ENCODE results near the gene ANAPC2. TPM values are rescaled to one million over a fixed set of nuclear protein-coding genes. Genes with fewer than 3 reads are reported as not detected.
A peak's percentile ranks its signal among the peaks of the same experiment; 100 is the strongest.

The ANAPC2 gene
- total RNA-seq, 2 experiments from 2014 or later, result 34.8 to 90.4 TPM

GRCh38 chr9:137221506-137222111 is 33.2 kb upstream of the ANAPC2 start:
- peak overlapping the region; percentile 30 for H3K4me3 ChIP-seq (ENCODE audit: low read depth, low read length, poor library complexity, severe bottlenecking)
- no peak for DNase-seq (ENCODE audit: low spot score)
- H4K20me1 ChIP-seq (ENCODE audit: insufficient read depth, low read length), result no peaks in the 10 kb centered on the region
- H2AFZ ChIP-seq (ENCODE audit: low read length), result no peak overlapping the region
- no peak overlapping the region for H3K27ac ChIP-seq (ENCODE audit: low read depth, low read length, poor library complexity, severe bottlenecking)
- ChIA-PET CTCF (ENCODE audit: unreplicated experiment) (no interaction called here), POLR2A (no interaction called here)
- intact Hi-C loops (cut with micrococcal nuclease; ENCODE audit: unreplicated experiment), result loop anchor here (2.0 kb wide), 2 partner anchors 21 to 33 kb away; partner anchors contain the start of genes ANAPC2, SSNA1 and TPRN
- no peaks in the 10 kb centered on the region for H3K9me2 ChIP-seq (ENCODE audit: insufficient read depth, low read length)
- TF ChIP-seq EZH2phosphoT487 (IDR thresholded peaks at IDR 0.05; ENCODE audit: borderline replicate concordance, low read depth, low read length), result no peak
- TF ChIP-seq CTCF (conservative IDR thresholded peaks at IDR 0.05; ENCODE audit: low read length), result no peak
- H3K79me2 ChIP-seq (ENCODE audit: insufficient read depth, low read depth, low read length), result no peaks in the 10 kb centered on the region
- H3K4me1 ChIP-seq (ENCODE audit: insufficient read depth, low read length, poor library complexity, severe bottlenecking), result peaks cover 23% of the 10 kb centered on the region
- H3K4me2 ChIP-seq (ENCODE audit: low read length), result peak overlapping the region; percentile 55
- BruUV-seq (replicated peaks), result no TSS peak
- peaks cover 21% of the 10 kb centered on the region; the same call in 1 of the 2 replicates for H3K36me3 ChIP-seq (ENCODE audit: insufficient read depth, low read length)
- H3K9me3 ChIP-seq (ENCODE audit: low read length), result no peaks in the 10 kb centered on the region

GRCh38 chr9:137221095-137221505 is 32.7 kb upstream of the ANAPC2 start:
- DNase-seq (ENCODE audit: low spot score), result no peak
- Histone ChIP-seq H2AFZ (ENCODE audit: low read length) (no peak overlapping the region), H3K27ac (ENCODE audit: low read depth, low read length, poor library complexity, severe bottlenecking) (no peak overlapping the region), H3K9me2 (ENCODE audit: insufficient read depth, low read length) (no peaks in the 10 kb centered on the region), H3K79me2 (ENCODE audit: insufficient read depth, low read depth, low read length) (no peaks in the 10 kb centered on the region), H3K4me3 (ENCODE audit: low read depth, low read length, poor library complexity, severe bottlenecking) (no peak overlapping the region), H4K20me1 (ENCODE audit: insufficient read depth, low read length) (no peaks in the 10 kb centered on the region), H3K9me3 (ENCODE audit: low read length) (no peaks in the 10 kb centered on the region), H3K36me3 (ENCODE audit: insufficient read depth, low read length) (peaks cover 26% of the 10 kb centered on the region; the same call in 1 of the 2 replicates), H3K4me2 (ENCODE audit: low read length) (no peak overlapping the region), H3K4me1 (ENCODE audit: insufficient read depth, low read length, poor library complexity, severe bottlenecking) (peaks cover 23% of the 10 kb centered on the region)
- ChIA-PET CTCF (ENCODE audit: unreplicated experiment) (interaction anchor here (0.5 kb wide), 1 partner anchor 53 kb away, joined by 3 read pairs; no protein-coding TSS in a partner anchor), POLR2A (no interaction called here)
- no TSS peak for BruUV-seq (replicated peaks)
- intact Hi-C loops (cut with micrococcal nuclease; ENCODE audit: unreplicated experiment), result no loop called here
- TF ChIP-seq EZH2phosphoT487 (IDR thresholded peaks at IDR 0.05; ENCODE audit: borderline replicate concordance, low read depth, low read length), result no peak
- TF ChIP-seq CTCF (conservative IDR thresholded peaks at IDR 0.05; ENCODE audit: low read length), result no peak
